PC-3 (cell line): ENCODE measurements around the gene LARP4B. TPM values are rescaled to one million over a fixed set of nuclear protein-coding genes. Genes with fewer than 3 reads are reported as not detected.

Experiments used
- ATAC-seq: fragments of 200-7000 bp; cut with Tn5 transposase; 2 replicates; pipeline ENCODE4 v1.9.1; 2020; ENCODE audit warnings: mild to moderate bottlenecking, moderate library complexity
- BruUV-seq: library from RNA; stranded (reverse); fragments of 400-500 nt; replicated peaks from 2 replicates; lab custom pipeline; 2021; lab: Mats Ljungman, UMichigan
- CTCF ChIA-PET: fragments of 300-600 bp; sonication (Branson Sonifier 250); formaldehyde crosslinking; loops from one replicate; lab custom pipeline; 2022; ENCODE audit warnings: antibody characterized with exemption; lab: Charles Lee
- POLR2A ChIA-PET: fragments of 300-600 bp; sonication (Branson Sonifier 250); formaldehyde crosslinking; loops from one replicate; lab custom pipeline; 2022; ENCODE audit warnings: antibody characterized with exemption; ENCODE audit not compliant: unreplicated experiment; lab: Charles Lee
- DNase-seq: peaks from one replicate; pipeline ENCODE4 v3.0.0-alpha.2; 2015
- H2AFZ ChIP-seq: fragments of 300-600 bp; sonication (generic); 2 replicates; pipeline ENCODE4 v1.6.0; 2016; ENCODE audit warnings: antibody characterized with exemption, low read length
- H3F3A ChIP-seq: fragments of 300-600 bp; sonication (generic); one replicate; pipeline ENCODE4 v1.6.0; 2017; ENCODE audit warnings: antibody characterized with exemption, low read length, control low read depth, mild to moderate bottlenecking; ENCODE audit not compliant: unreplicated experiment
- H3K27ac ChIP-seq: fragments of 300-600 bp; sonication (generic); 2 replicates; pipeline ENCODE4 v1.5.1; 2016; ENCODE audit warnings: mild to moderate bottlenecking, low read length
- H3K27me3 ChIP-seq: fragments of 300-600 bp; sonication (generic); 2 replicates; pipeline ENCODE4 v1.6.1; 2016; ENCODE audit warnings: low read length, mixed read lengths
- H3K36me3 ChIP-seq: fragments of 300-600 bp; sonication (generic); 2 replicates; pipeline ENCODE4 v1.6.1; 2016; ENCODE audit warnings: low read depth, mixed run types, low read length, mixed read lengths
- H3K4me1 ChIP-seq: fragments of 300-600 bp; sonication (generic); 2 replicates; pipeline ENCODE4 v1.5.1; 2016; ENCODE audit warnings: low read length; ENCODE audit not compliant: insufficient read depth
- H3K4me2 ChIP-seq: fragments of 300-600 bp; sonication (generic); 2 replicates; pipeline ENCODE4 v1.6.0; 2016; ENCODE audit warnings: low read length
- H3K4me3 ChIP-seq: fragments of 300-600 bp; sonication (generic); 2 replicates; pipeline ENCODE4 v1.5.1; 2016; ENCODE audit warnings: mild to moderate bottlenecking, low read length, mixed read lengths
- H3K79me2 ChIP-seq: fragments of 300-600 bp; sonication (generic); 2 replicates; pipeline ENCODE4 v1.6.1; 2017; ENCODE audit warnings: low read length, mixed read lengths
- H3K9ac ChIP-seq: fragments of 300-600 bp; sonication (generic); 2 replicates; pipeline ENCODE4 v1.6.0; 2016; ENCODE audit warnings: mild to moderate bottlenecking, low read length
- H3K9me2 ChIP-seq: fragments of 300-600 bp; sonication (generic); replicated peaks from 2 replicates; pipeline ENCODE4 v1.6.1; 2016; ENCODE audit warnings: mixed run types, low read length, mixed read lengths
- H3K9me3 ChIP-seq: fragments of 300-600 bp; sonication (generic); 2 replicates; pipeline ENCODE4 v1.6.1; 2016; ENCODE audit warnings: low read length, mixed read lengths
- H4K20me1 ChIP-seq: fragments of 300-600 bp; sonication (generic); 2 replicates; pipeline ENCODE4 v1.6.1; 2016; ENCODE audit warnings: low read length, mixed read lengths
- CTCF ChIP-seq: fragments of 300-600 bp; sonication (generic); conservative IDR thresholded peaks from 2 replicates; pipeline ENCODE4 v1.5.1; 2017; ENCODE audit warnings: antibody characterized with exemption, low read depth, mild to moderate bottlenecking, low read length
- EZH2 ChIP-seq: fragments of 300-600 bp; sonication (generic); IDR thresholded peaks from one replicate; pipeline ENCODE4 v1.6.1; 2017; ENCODE audit warnings: antibody characterized with exemption, mild to moderate bottlenecking, low read length; ENCODE audit not compliant: unreplicated experiment
- EZH2phosphoT487 ChIP-seq: fragments of 300-600 bp; sonication (generic); IDR thresholded peaks from 2 replicates; pipeline ENCODE4 v1.6.1; 2018; ENCODE audit warnings: mild to moderate bottlenecking, antibody characterized with exemption, low read length, borderline replicate concordance
- intact Hi-C: fragments of 100-400 bp; cut with micrococcal nuclease; formaldehyde crosslinking; loops from 2 replicates; pipeline ENCODE4 v1.9.0; 2023
- total RNA-seq: library from RNA; depleted of rRNA; stranded (reverse); fragments of >200 nt; gene quantifications from 2 replicates; pipeline ENCODE4 v1.2.3, GENCODE V29; 2014

LARP4B gene
- total RNA-seq, 1 experiment from 2014 or later, result 33.9 TPM

- H3F3A ChIP-seq, result no peaks in the 10 kb centered on the region
- TF ChIP-seq EZH2 (no peak), EZH2phosphoT487 (no peak), CTCF (no peak)
- no peaks in the 10 kb centered on the region for H3K79me2 ChIP-seq
- ChIA-PET POLR2A (no interaction called here), CTCF (no interaction called here)
- no peaks in the 10 kb centered on the region for H3K9me3 ChIP-seq
- no peaks in the 10 kb centered on the region for H4K20me1 ChIP-seq
- no peak overlapping the region for H3K4me2 ChIP-seq
- no peak overlapping the region for H3K4me3 ChIP-seq
- H3K27me3 ChIP-seq, result no peaks in the 10 kb centered on the region
- H3K9me2 ChIP-seq, result no peaks in the 10 kb centered on the region
- BruUV-seq, result no TSS peak
- no peak for ATAC-seq
- intact Hi-C loops, result no loop called here
- H3K4me1 ChIP-seq, result no peaks in the 10 kb centered on the region
- DNase-seq, result no peak
- H2AFZ ChIP-seq, result no peak overlapping the region
- no peak overlapping the region for H3K27ac ChIP-seq
- no peaks in the 10 kb centered on the region; the same call in 1 of the 2 replicates for H3K36me3 ChIP-seq
- no peak overlapping the region for H3K9ac ChIP-seq
These were observed 119.9 kb downstream of the LARP4B start for GRCh38 chr10:811379-812175.

- Histone ChIP-seq H3K27ac (no peak overlapping the region), H3K4me1 (no peaks in the 10 kb centered on the region), H3K4me3 (no peak overlapping the region), H3K79me2 (no peaks in the 10 kb centered on the region), H3K36me3 (no peaks in the 10 kb centered on the region; the same call in 1 of the 2 replicates), H3K4me2 (no peak overlapping the region), H3K27me3 (no peaks in the 10 kb centered on the region), H3K9me3 (no peaks in the 10 kb centered on the region), H3K9ac (no peak overlapping the region), H3K9me2 (no peaks in the 10 kb centered on the region), H4K20me1 (no peaks in the 10 kb centered on the region), H3F3A (no peaks in the 10 kb centered on the region), H2AFZ (no peak overlapping the region)
- intact Hi-C loops, result no loop called here
- ATAC-seq (no peak), DNase-seq (no peak)
- BruUV-seq, result no TSS peak
- ChIA-PET CTCF (no interaction called here), POLR2A (no interaction called here)
- TF ChIP-seq EZH2 (no peak), CTCF (no peak; the same call in 1 of the 2 replicates), EZH2phosphoT487 (no peak)
These were observed 121.1 kb downstream of the LARP4B start for GRCh38 chr10:810351-810846.
